Left lobe of liver (tissue), 2 donors: Measurements from ENCODE around the gene SEMA5A. TPM values are rescaled to one million over a fixed set of nuclear protein-coding genes. Genes with fewer than 3 reads are reported as not detected.

ENCODE experiments used
- ATAC-seq: fragments of 200-7000 bp; cut with Tn5 transposase; one replicate; pipeline ENCODE4 v1.9.1; 2020; ENCODE audit warnings: mild to moderate bottlenecking, moderate library complexity
- DNase-seq: peaks from one replicate; pipeline ENCODE4 v3.0.0-alpha.2; 2020; ENCODE audit warnings: low spot score
- total RNA-seq: library from RNA; stranded (reverse); gene quantifications from one replicate; pipeline ENCODE4 v1.2.1, GENCODE V29; 2021
- donor health status: DM: no; HTN: no; CAD: no; lungs with moderate emphysema.
- donor health status: DM: no; HTN: yes; CAD: no.

SEMA5A gene
- total RNA-seq, 1 donor from 2014 or later, result 5.7 TPM

DNA sequence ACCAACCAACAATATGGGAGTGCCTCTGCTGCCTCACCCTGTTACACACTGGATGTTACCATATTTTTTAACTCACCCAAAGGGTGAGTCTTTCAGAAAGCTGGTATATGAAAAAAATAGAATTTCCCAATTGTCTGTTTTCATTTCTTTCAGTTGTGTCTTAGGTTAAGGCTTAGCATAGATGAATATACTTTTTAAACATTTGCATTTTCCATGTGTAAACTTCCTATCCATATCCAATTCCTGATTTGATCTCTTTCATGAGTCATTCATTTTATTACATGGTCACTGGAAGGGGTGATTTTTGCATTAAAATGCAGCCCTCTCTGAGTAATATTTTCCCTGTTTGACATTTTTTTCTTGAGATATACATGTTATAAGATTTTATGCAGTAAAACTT is 406.5 kb downstream of the SEMA5A start:
- DNase-seq (no peak), ATAC-seq (no peak)

DNA sequence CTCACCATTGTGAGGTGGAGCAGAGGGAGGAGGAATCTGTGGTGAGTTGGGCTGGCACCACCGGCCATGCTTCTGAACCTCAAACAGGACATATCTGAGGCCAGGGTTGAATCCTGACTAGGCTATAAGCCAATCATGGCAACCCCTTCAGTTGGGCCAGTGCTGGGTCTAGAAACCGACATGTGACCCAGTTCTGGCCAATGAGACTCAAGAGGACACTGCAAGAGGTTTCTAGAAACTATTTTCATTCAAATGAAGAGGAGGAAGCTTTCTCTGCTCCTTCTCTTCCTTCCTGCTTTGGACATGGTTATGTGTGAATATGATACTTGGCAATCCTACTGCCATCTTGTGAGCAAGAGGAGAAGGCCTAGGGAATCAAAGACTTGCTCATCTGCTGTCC is 417.7 kb downstream of the SEMA5A start:
- ATAC-seq (no peak), DNase-seq (no peak)

GRCh38 chr5:9126490-9126889 is 419.4 kb downstream of the SEMA5A start:
- ATAC-seq (no peak), DNase-seq (no peak)

GRCh38 chr5:9125852-9126251 is 420.0 kb downstream of the SEMA5A start:
- no peak for ATAC-seq
- DNase-seq, result no peak

DNA sequence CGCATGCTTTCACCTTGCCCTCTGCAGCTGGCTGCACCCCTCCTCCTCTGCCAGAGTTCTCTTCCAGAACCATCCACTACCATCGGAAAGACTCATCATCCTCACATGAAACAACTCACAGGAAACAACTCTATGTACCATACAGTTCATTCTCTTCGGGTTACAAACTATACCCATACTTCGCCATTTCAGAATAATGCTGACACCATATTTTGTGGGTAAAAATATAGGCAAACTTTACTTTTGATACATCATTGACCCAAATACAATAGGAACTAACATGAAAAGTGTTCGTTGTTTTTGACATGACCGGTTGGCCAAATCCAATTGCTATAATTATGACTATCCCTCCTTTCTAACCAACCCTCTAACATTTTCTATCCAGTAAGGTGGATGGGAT is 421.0 kb downstream of the SEMA5A start:
- no peak for DNase-seq
- no peak for ATAC-seq

DNA sequence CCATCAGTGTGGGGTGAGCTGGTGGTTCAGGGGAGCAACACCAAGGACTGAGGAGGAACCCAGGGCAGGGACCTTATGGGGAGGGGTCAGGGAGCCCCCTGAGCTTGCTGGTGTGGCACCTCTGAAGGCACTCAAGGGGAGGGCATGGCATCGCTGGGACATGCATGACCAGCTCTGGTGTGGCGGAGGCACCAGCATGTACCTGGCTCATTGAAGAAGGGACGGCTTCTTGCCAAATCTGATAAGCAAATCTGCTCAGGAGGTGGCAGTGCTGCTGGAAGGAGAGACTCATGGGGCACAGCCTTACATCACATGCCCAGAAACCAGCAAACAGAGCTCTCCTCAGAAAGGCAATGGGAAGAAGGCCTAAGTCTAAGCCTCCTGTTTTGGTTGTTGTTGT is 421.8 kb downstream of the SEMA5A start:
- no peak for DNase-seq
- no peak for ATAC-seq

DNA sequence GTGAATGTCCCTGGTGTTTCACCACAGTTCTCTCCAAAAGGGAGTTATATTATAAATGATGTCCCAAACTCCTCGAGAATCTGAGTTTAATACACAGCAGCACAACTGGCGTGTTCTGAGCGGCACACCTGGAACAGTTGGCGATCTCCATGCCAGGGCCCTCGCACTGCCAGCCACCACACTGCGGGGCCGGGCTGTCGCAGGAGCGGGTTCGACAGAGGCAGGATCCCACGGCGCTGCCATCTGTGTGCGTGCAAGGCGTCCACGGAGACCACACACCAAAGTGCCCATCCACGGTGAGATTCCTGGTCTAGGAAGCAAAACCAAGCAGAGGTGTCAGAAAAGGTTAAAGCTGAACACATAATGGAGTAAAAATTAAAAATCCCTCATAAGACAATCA is 423.3 kb downstream of the SEMA5A start:
- ATAC-seq (no peak), DNase-seq (no peak)

DNA sequence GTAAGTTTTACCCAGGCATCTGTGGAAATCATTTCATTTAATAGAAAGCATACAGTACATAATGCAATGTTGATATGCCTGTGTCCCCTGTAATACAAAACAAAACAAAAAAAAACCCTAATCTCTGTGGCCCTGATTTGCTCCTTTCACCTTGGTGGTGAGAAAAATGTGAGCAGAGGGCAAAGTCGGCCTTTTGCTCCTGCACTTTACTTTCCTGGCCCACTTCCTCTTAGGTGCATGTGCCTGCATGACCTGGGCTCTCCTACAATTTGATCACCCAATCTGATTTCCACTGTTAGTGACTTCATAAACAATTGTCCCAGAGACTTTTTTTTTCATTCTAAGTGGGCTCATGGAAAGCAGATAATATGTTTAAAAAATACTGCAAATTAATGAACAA is 424.3 kb downstream of the SEMA5A start:
- DNase-seq (no peak), ATAC-seq (peak; percentile 74)

DNA sequence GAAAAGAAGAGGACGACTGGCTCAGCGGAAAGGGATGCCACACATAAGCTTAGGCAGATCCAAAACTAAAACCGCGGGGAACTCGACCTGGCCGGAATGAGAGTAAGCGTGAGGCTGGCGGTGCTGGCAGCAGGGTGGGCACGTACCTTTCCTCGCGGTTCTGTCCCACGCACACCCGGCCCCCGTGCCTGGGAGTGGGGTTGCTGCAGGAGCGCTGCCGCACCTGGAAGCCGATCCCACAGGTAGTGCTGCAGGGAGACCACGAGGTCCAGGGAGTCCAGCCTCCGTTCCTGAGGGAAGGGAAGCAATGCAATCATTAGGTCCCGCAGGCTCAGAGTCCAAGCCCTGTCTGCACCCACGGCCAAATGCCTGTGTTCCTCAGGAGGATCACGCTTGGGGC is 427.0 kb downstream of the SEMA5A start:
- ATAC-seq (no peak), DNase-seq (no peak)

- DNase-seq (no peak), ATAC-seq (no peak)
Measured at GRCh38 chr5:9115093-9115492, 430.8 kb downstream of the SEMA5A start.

- ATAC-seq (no peak), DNase-seq (no peak)
Measured at GRCh38 chr5:9112520-9113291, 433.2 kb downstream of the SEMA5A start.

- ATAC-seq (no peak), DNase-seq (no peak)
Measured at GRCh38 chr5:9108162-9108561, 437.7 kb downstream of the SEMA5A start.

DNA sequence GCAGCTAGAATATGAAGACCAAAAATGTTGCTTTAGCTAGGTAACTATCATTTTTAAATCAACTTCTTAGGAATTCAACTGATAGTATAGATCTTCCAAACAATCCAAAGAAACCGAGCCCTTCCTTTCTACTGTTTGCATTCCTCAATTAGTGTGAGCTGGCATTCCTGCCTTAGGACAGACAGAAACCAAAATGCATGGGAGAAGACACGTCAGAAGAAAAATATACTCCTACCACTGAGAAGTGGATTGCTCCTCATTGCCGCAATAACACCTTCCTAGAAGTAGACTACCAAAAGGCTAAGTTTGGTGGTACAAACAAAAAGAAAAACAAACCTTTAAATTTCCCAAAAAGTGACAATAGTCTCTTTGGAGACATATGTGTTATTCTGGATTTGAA is 440.0 kb downstream of the SEMA5A start:
- ATAC-seq (no peak), DNase-seq (no peak)

- no peak for ATAC-seq
- DNase-seq, result no peak
Measured at GRCh38 chr5:9104571-9105339, 441.1 kb downstream of the SEMA5A start.

DNA sequence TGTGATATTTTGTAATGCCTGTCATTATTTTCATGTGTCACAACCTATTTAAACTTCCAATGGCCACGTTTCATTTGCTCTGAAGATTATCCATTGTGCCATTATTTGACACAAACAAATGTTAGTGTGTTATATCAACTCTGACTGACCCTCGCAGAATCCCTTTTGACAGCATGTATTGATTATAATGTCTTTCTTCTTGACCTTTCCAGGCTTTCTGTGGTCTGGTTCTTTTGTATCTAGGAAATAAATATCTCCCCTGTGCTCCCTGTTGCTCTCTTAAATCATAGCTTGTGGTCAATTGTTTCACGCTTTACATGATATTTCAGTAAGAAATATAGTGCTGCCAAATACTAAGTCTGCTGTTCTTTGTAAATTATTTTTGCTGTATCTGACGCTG is 442.6 kb downstream of the SEMA5A start:
- no peak for ATAC-seq
- DNase-seq, result no peak

GRCh38 chr5:9099689-9100088 is 446.2 kb downstream of the SEMA5A start:
- DNase-seq (no peak), ATAC-seq (no peak)

- ATAC-seq (no peak), DNase-seq (no peak)
Measured at GRCh38 chr5:9098990-9099389, 446.9 kb downstream of the SEMA5A start.

- ATAC-seq (no peak), DNase-seq (no peak)
Measured at GRCh38 chr5:9094582-9094981, 451.3 kb downstream of the SEMA5A start.

GRCh38 chr5:9091896-9092662 is 453.8 kb downstream of the SEMA5A start:
- ATAC-seq (peak; percentile 44), DNase-seq (no peak)

DNA sequence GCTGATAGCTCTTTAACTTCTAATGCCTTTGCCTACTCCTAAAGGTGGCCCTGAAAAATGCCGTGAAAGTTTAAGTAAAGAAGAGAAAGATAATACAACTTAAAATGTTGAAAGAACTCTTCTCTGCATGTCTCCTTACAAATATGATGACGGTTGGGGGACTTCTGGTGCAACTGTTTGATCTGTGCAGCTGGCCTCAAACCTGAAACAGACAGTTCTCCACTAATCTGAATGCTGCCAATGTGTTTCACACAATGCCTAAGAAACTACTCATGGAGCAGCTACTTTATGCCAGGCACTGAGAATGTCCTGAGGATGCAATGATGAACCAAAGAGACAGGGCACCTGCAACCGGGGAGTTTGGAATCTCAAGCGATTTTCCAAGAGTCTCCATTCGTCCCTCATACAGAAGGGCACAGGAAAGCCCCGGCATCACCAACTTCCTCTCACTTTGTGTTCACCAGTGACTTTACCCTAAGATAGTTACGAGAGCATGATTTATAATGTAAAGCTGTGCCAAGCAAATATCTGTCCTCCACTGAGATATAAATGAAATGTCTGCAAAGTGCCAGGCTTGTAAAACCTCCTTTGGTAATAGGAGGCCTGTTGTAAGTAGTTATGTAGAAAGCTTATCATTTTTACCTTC is 455.4 kb downstream of the SEMA5A start:
- ATAC-seq (no peak), DNase-seq (no peak)

GRCh38 chr5:9089893-9090292 is 456.0 kb downstream of the SEMA5A start:
- DNase-seq (no peak), ATAC-seq (no peak)
